ENCODE measurements around the gene PTRHD1.

- no peak for TF ChIP-seq CTCF (IDR thresholded peaks at IDR 0.05)
- TF ChIP-seq POLR2AphosphoS5 (IDR thresholded peaks at IDR 0.05): no peak
- TF ChIP-seq EP300 (IDR thresholded peaks at IDR 0.05; ENCODE audit: low read depth): no peak
- TF ChIP-seq POLR2A (IDR thresholded peaks at IDR 0.05): no peak
Measured at GRCh38 chr2:24820598-24821432, 27.6 kb upstream of the PTRHD1 start.
